GM12873 (cell line): Measurements from ENCODE around the gene UGT1A7.
A peak's percentile ranks its signal among the peaks of the same experiment; 100 is the strongest.

ENCODE experiments used
- TF ChIP-seq, protein P1 (sequence below): IDR thresholded peaks from 2 replicates; pipeline ENCODE4 v1.5.1; 2012; ENCODE audit warnings: low read depth, mild to moderate bottlenecking, moderate library complexity, low read length, control low read depth; ENCODE audit not compliant: insufficient read depth; ENCODE audit errors: missing control alignments

UGT1A7 gene

DNA sequence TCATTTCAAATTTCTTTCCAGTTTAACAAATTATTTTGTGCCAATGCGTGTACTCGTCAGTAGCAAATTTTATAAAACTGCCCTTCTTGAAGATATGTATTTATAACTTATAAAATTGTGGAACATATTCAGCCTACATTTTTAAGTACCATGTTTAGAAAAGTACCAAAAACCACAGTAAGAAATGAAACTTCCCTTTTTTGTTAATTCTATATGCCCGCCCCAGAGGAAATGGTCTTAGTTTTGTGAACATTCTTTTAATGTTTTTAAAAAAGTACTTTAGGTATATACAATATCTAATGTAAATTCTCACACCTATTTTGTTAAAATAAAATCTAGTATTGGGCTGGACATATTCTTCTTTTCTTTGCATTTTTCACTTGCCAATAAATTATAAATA lies 8.8 kb upstream of the UGT1A7 start:
- TF ChIP-seq, protein P1, sequence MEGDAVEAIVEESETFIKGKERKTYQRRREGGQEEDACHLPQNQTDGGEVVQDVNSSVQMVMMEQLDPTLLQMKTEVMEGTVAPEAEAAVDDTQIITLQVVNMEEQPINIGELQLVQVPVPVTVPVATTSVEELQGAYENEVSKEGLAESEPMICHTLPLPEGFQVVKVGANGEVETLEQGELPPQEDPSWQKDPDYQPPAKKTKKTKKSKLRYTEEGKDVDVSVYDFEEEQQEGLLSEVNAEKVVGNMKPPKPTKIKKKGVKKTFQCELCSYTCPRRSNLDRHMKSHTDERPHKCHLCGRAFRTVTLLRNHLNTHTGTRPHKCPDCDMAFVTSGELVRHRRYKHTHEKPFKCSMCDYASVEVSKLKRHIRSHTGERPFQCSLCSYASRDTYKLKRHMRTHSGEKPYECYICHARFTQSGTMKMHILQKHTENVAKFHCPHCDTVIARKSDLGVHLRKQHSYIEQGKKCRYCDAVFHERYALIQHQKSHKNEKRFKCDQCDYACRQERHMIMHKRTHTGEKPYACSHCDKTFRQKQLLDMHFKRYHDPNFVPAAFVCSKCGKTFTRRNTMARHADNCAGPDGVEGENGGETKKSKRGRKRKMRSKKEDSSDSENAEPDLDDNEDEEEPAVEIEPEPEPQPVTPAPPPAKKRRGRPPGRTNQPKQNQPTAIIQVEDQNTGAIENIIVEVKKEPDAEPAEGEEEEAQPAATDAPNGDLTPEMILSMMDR, result no peak

DNA sequence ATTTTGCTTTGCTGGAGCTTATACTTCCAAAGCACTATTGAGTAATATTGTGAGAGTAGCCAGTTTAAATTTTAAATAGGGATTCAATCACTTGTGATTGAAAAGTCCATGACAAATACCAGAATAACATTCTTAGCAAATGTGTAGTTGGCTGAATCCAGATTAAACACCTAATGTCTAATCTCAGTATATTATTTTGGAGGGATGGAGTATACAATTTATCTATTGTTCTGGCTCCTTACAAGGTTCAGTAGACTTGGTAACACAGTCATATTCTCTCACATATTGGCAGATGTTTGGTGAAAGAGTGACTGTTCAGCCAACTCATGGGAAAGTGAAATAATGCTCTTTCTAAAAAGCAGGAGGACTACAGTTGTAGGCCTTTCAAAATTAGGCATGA lies 7.8 kb upstream of the UGT1A7 start:
- TF ChIP-seq, protein P1, result no peak

DNA sequence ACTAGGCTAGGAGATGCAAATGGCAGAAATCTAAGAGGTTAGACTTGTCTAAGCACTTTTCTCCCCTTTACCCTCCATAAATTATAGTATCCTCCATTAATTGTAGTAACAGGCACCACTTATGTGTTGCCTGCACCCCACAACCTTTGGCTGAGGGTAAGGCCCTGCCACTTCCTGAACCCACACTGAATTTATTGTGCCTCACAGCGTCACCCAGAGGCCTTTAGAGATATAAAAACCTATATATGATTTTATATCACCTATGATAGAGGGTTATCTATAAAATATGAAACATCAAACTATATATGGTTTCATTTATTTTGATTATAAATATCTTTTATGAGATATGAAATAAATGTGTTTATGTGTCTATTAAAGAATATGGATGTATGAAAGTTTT lies 7.4 kb upstream of the UGT1A7 start:
- TF ChIP-seq, protein P1, result peak; percentile 8

DNA sequence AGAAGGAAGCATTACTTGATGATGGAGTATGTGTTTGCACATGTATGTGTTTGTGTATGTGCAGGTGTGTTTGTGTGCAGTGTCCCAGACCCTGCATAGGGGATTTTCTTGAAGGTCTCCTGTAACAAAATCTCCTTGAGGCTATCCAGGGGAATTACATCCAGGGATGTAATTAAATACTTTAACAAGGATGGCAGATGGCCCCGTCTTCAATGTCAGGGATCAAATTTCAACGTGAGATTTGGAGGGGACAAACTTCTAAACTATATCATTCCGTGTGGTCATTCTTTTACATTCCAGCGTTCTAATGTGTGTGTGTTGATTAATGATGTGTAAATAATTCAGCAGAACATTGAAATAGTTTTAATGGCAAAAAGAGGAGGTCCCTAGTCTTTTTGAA lies 6.7 kb upstream of the UGT1A7 start:
- TF ChIP-seq, protein P1, result no peak

DNA sequence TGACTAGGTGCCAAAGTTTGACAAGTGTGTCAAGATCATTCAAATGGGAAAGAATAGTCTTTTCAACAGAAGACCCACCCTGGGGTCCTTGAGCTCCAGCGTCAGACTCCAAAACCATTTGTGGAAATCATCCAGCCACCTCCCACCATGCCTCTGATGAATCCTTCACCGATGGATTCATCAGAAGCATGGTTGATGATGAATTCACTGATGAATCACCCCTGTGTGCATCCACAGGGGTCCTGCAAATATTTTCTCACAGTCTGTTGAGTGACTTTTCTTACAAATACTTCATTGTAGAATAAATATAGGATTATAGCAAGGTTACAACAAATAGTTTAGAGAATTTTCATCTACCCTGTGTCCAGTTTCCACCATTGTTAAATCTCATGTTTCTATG lies 5.7 kb upstream of the UGT1A7 start:
- TF ChIP-seq, protein P1, result no peak

DNA sequence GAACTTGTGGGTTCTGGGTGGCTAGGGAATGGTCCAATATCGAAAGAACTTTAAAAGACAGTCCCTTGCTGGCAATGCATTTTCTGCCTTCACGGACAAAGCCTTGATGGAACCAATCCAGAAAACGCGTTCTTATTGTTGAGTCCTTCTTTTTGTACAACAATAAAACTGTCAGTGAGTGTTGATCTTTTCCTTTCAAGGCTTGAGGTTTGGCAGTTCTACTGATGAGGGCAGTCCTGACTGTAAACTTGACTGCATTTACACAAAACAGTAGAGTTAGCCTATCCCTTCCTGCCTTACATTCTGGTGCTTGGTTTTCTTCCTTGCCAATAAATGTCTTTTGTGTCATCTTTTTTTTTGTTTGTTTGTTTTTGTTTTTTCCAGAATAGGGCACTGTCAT lies 2.5 kb upstream of the UGT1A7 start:
- TF ChIP-seq, protein P1, result no peak

DNA sequence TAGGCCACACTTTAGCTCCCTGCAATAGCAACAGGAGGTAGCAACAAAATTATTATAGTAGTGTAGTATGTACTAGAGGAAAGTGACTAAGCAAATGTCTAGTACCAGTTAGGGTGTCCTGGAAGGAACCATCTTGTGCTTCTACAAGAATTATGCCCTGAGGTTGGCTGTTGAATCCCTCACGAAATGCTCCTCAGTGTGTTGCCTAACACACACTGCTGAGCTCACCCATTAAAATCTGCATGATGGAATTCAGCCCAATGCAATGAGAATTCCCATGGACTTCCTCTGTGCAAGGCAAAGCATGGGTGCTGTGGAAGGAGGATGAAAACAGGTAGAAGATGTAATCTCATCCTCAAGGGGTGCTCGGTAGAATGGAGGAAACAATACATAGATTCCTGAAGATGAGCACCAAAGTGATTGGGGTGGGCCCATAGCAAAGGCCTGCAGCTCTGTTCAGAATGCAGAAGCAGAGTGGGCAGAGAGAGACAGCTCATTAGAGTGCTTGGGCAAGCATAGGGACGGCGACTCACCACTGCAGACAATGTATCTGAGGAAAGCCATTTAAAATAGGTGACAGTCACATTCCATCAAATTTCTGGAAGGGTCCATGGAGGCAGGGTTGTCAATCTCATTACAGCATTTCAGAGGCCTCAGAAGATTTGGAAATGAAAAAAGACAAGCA lies 1.2 kb upstream of the UGT1A7 start:
- TF ChIP-seq, protein P1, result no peak
